Heart right ventricle (tissue), 16 donors: Measurements from ENCODE around the gene TTC39B. TPM values are rescaled to one million over a fixed set of nuclear protein-coding genes. Genes with fewer than 3 reads are reported as not detected.

ENCODE experiments used
- ATAC-seq, 8 donors: fragments of 200-7000 bp; cut with Tn5 transposase; one replicate each; pipeline ENCODE4 v1.9.1; 2020; ENCODE audit warnings: mild to moderate bottlenecking in 8 of 8, moderate library complexity in 8 of 8, moderate number of reproducible peaks in 1 of 8
- DNase-seq, 2 donors: peaks; one replicate each; pipeline ENCODE4 v3.0.0-alpha.2; 2020
- H3K27ac ChIP-seq, 10 donors: fragments of 200-600 bp; sonication (generic) in 2 of 10; one replicate each; pipeline versions ENCODE4 v1.5.0 to v1.8.0; 2020 to 2022; ENCODE audit warnings: mild to moderate bottlenecking in 3 of 10
- H3K27me3 ChIP-seq, 7 donors: fragments of 200-600 bp; one replicate each; pipeline ENCODE4 v1.8.0; 2021 to 2022; ENCODE audit warnings: mild to moderate bottlenecking in 2 of 7
- H3K36me3 ChIP-seq, 9 donors: fragments of 200-600 bp; sonication (generic) in 1 of 9; one replicate each; pipeline versions ENCODE4 v1.5.0 to v1.8.0; 2020 to 2022; ENCODE audit warnings: mild to moderate bottlenecking in 2 of 9
- H3K4me1 ChIP-seq, 9 donors: fragments of 200-600 bp; sonication (generic) in 1 of 9; one replicate each; pipeline versions ENCODE4 v1.5.0 to v1.8.0; 2020 to 2022; ENCODE audit warnings: mild to moderate bottlenecking in 4 of 9
- H3K4me3 ChIP-seq, 10 donors: fragments of 200-600 bp; sonication (generic) in 2 of 10; one replicate each; pipeline versions ENCODE4 v1.5.0 to v1.8.0; 2020 to 2022; ENCODE audit warnings: mild to moderate bottlenecking in 7 of 10, moderate library complexity in 2 of 10
- H3K9me3 ChIP-seq, 11 donors: fragments of 200-600 bp in 10 of 11; sonication (generic) in 2 of 11; one replicate each; pipeline versions ENCODE4 v1.5.0 to v1.8.0; 2013 to 2022; ENCODE audit warnings: mild to moderate bottlenecking in 2 of 11, control low read depth in 1 of 11, moderate library complexity in 1 of 11
- CTCF ChIP-seq, 9 donors: fragments of 200-600 bp; sonication (generic) in 2 of 9; IDR thresholded peaks; one replicate each; pipeline versions ENCODE4 v1.5.0 to v1.8.0; 2021 to 2022; ENCODE audit warnings: antibody characterized with exemption in 9 of 9, mild to moderate bottlenecking in 5 of 9, moderate library complexity in 1 of 9
- WGBS, 2 donors: extraction: QIAGEN DNeasy Blood & Tissue Kit; methylation state at CpG; one replicate each; pipeline ENCODE4 v1.1.7; 2013; ENCODE audit warnings: inconsistent platforms in 1 of 2; 5-methylcytosine and 5-hydroxymethylcytosine counted together
- intact Hi-C, 10 donors: fragments of 100-400 bp; cut with DNase I; formaldehyde crosslinking; loops; one replicate each; pipeline versions ENCODE4 v1.11.1 to v1.14.2; 2022
- polyA plus RNA-seq, 2 donors: library from polyadenylated mRNA; stranded (reverse); fragments of 200-250 nt; gene quantifications; one replicate each; pipeline ENCODE4 v1.2.3, GENCODE V29; 2013
- total RNA-seq, 10 donors: library from RNA; stranded (reverse); fragmentation: NEBNext Ultra II Directional in 3 of 10; extraction: Animal tissue kit (Norgen Biotek cat#: 25700) in 3 of 10; gene quantifications; one replicate each; pipeline versions ENCODE4 v1.2.1 to v1.2.4, GENCODE V29; 2021 to 2023
- donor health status: Arrhythmogenic right ventricular cardiomyopathy.
- donor health status: ischemic (EF 13 %, LVEDD 7.1; RV severe dilation, severe dysfunction).
- donor health status: healthy with polysubstance abuse.
- donor health status: DM: no; HTN: yes; CAD: no.
- donor health status: DM: no; HTN: no; CAD: no.
- donor health status: ischemic (EF 25% LVEDD 6.9; RV normal size, moderate dysfunction).
- donor health status: ischemic (EF 25% LVEDD 5.7; RV mildly dilated, moderate dysfunction).
- donor health status: healthy.
- donor health status: DM: yes; HTN: yes; CAD: no.
- donor health status: Ischemic cardiomyopathy.
- donor health status: ischemic (EF 35%, LVEDD 5.7; RV mildly dilated, moderate dysfunction).
- donor health status: nonischemic (EF 11% LVEDD 7.7; RV severe dilation, severe dysfunction).
- donor health status: DM: yes; HTN: yes; CAD: no.
- donor health status: PGD.
- donor health status: ischemic (EF 29% LVEDD 5.4; RV normal size, mild dysfunction).
- donor health status: nonischemic (EF 23%, LVEDD 6.1; RV moderate dilation, normal function).

TTC39B gene
- total and polyA plus RNA-seq, 12 donors: 0.52 to 4.3 (median 1.5) TPM

GRCh38 chr9:15191378-15191777, 115.6 kb downstream of the TTC39B start:
- no peak for ATAC-seq
- Histone ChIP-seq H3K4me1 (no peaks in the 10 kb centered on the region), H3K9me3 (peaks cover 0 to 12% (median 7%) of the 10 kb centered on the region in 11 donors), H3K27me3 (no peaks in the 10 kb centered on the region), H3K36me3 (peaks cover 0 to 82% (median 3%) of the 10 kb centered on the region in 9 donors), H3K4me3 (no peak overlapping the region), H3K27ac (no peak overlapping the region)
- TF ChIP-seq CTCF (IDR thresholded peaks at IDR 0.05): no peak
- intact Hi-C loops: no loop called here
- no peak for DNase-seq

GRCh38 chr9:15189481-15189880, 117.5 kb downstream of the TTC39B start:
- Histone ChIP-seq H3K27me3 (no peaks in the 10 kb centered on the region), H3K4me3 (no peak overlapping the region), H3K27ac (no peak overlapping the region), H3K9me3 (no peaks in the 10 kb centered on the region), H3K36me3 (peaks cover 0 to 86% (median 0%) of the 10 kb centered on the region in 9 donors), H3K4me1 (no peaks in the 10 kb centered on the region)
- 85% methylated on average over 7 of the region's 7 CpGs for WGBS, 2 donors
- ATAC-seq (no peak), DNase-seq (no peak)
- intact Hi-C loops: no loop called here
- TF ChIP-seq CTCF (IDR thresholded peaks at IDR 0.05): no peak

- H3K9me3 ChIP-seq: no peaks in the 10 kb centered on the region
- peaks cover 0 to 88% (median 0%) of the 10 kb centered on the region in 9 donors for H3K36me3 ChIP-seq
- DNase-seq (no peak), ATAC-seq (no peak)
- intact Hi-C loops: no loop called here
- 61 to 68% methylated on average over 1 of the region's 1 CpG for WGBS, 2 donors
- H3K27ac ChIP-seq: no peak overlapping the region
- H3K4me1 ChIP-seq: no peaks in the 10 kb centered on the region
- H3K4me3 ChIP-seq: no peak overlapping the region
- H3K27me3 ChIP-seq: no peaks in the 10 kb centered on the region
- no peak for TF ChIP-seq CTCF (IDR thresholded peaks at IDR 0.05)
Observed at GRCh38 chr9:15187589-15187988, 119.4 kb downstream of the TTC39B start.

GRCh38 chr9:15182730-15183129, 124.3 kb downstream of the TTC39B start:
- 62 to 65% methylated on average over 3 of the region's 3 CpGs for WGBS, 2 donors
- ATAC-seq (no peak), DNase-seq (no peak)
- H3K36me3 ChIP-seq: peaks cover 0 to 67% (median 0%) of the 10 kb centered on the region in 9 donors
- intact Hi-C loops: no loop called here
- no peaks in the 10 kb centered on the region for H3K27me3 ChIP-seq
- H3K4me3 ChIP-seq: no peak overlapping the region
- H3K9me3 ChIP-seq: no peaks in the 10 kb centered on the region
- TF ChIP-seq CTCF (IDR thresholded peaks at IDR 0.05): no peak
- H3K27ac ChIP-seq: no peak overlapping the region
- no peaks in the 10 kb centered on the region for H3K4me1 ChIP-seq
